Left cardiac atrium (tissue), 4 donors: ENCODE data around the gene PRR14. TPM values are rescaled to one million over a fixed set of nuclear protein-coding genes. Genes with fewer than 3 reads are reported as not detected.
"Not testable (repeated sequence)": the region's sequence is repeated elsewhere in the genome, so short reads cannot be mapped to it uniquely, and the experiment has no call there.

Experiments
- ATAC-seq, 2 donors: fragments of 200-7000 bp; cut with Tn5 transposase; one replicate each; pipeline ENCODE4 v1.9.1; 2020; ENCODE audit warnings: mild to moderate bottlenecking in 2 of 2, moderate library complexity in 2 of 2
- DNase-seq: peaks from one replicate; pipeline ENCODE4 v3.0.0-alpha.2; 2020
- intact Hi-C, 2 donors: fragments of 100-400 bp; cut with DNase I; formaldehyde crosslinking; loops; one replicate each; pipeline versions ENCODE4 v1.14.1 to v1.15.1; 2022 to 2023
- total RNA-seq, 2 donors: library from RNA; stranded (reverse); fragmentation: NEBNext Ultra II Directional; extraction: Animal tissue kit (Norgen Biotek cat#: 25700); gene quantifications; one replicate each; pipeline ENCODE4 v1.2.1, GENCODE V29; 2021
- donor health status: DM: no; HTN: yes; CAD: no.
- donor health status: DM: no; HTN: yes; CAD: no; lungs with severe emphysema.
- donor health status: DM: yes; HTN: yes; CAD: no.
- donor health status: Dilated cardiomyopathy.

PRR14 gene
- total RNA-seq, 2 donors from 2014 or later, result 23.7 to 24.0 TPM

GRCh38 chr16:30668393-30668792 is 17.6 kb downstream of the PRR14 start:
- intact Hi-C loops, result no loop called here
- DNase-seq, result no peak
- no peak for ATAC-seq

DNA sequence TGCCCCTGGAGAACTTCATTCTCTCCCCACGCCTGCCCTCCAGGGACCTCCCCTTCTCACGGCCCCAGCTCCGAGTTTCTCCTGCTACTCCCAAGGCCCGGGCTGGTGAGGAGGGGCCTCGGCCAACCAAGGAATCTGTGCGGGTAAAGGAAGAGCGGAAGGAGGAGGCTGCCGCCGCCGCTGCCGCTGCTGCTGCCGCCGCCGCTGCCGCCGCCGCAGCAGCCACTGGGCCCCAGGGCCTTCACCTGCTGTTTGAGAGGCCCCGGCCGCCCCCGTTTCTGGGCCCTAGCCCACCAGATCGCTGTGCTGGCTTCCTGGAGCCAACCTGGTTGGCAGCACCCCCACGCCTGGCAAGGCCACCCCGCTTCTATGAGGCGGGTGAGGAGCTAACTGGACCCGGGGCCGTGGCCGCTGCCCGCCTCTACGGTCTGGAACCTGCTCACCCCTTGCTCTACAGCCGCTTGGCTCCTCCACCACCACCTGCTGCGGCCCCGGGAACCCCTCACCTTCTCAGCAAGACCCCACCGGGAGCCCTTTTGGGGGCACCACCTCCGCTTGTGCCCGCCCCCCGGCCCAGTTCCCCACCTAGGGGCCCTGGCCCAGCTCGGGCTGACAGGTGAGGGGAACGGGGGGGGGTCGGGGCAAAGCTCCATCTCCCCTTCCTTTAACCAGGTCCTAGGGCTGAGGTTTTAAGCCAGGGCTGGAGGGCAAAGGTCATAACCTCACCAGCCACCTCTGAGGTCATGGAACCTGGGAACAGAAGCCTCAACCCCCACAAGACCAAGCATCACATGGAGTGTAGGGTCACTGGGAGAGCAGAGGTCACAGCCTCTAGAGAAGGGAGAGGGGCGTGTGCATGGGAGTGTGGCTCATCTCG is 18.5 kb downstream of the PRR14 start:
- intact Hi-C loops, result no loop called here
- no peak for DNase-seq
- no peak for ATAC-seq

- intact Hi-C loops, result no loop called here
- no peak for DNase-seq
- ATAC-seq, result no peak
These were observed 19.4 kb downstream of the PRR14 start for GRCh38 chr16:30669903-30670824.

DNA sequence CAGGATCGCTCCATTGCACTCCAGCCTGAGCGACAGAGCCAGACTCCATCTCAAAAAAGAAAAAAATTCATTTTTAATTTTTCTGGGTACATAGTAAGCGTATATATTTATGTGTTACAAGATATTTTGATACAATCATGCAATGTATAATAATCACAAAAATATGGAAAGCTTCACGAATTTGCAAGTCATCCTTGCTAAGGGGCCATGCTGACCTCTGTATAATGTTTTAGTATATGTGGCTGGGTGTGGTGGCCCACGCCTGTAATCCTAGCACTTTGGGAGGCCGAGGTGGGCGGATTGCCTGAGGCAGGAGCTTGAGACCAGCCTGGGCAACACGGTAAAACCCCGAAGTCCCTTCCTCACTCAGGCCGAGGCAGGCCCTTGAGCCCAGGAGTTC is 24.4 kb downstream of the PRR14 start:
- intact Hi-C loops, result no loop called here
- ATAC-seq (no peak), DNase-seq (no peak)

DNA sequence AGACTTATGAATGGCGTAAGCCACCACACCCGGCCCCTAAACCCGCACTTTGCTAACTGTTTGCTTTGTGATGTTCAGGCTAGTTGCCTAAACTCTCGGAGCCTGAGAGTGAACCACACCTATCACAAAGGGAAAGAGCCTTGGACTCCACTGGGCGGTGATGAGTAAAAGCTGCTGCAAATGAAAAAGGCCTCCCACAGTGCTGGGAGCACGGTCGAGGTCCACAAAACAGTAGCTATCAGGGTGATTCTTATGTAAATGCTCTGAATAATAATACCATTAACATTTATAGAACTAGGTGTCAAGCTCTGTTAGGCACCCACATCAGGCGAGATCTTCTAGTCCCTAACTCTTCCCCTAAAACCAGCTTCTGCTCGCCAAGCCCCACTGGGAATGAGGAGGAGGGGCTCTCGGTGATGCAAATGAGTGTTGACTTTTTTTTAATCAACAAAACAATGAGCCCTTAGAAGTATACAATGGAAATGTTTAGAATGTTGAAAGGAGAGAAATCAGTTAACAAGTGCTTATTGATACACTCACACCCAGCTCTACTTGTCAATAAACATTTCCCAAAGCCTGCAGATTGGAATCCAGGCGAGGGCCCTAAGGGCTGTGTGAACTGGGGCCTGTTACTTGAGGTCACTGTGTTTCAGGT is 27.3 kb downstream of the PRR14 start:
- DNase-seq, result no peak
- intact Hi-C loops, result no loop called here
- ATAC-seq, result no peak

GRCh38 chr16:30678586-30678970 is 27.8 kb downstream of the PRR14 start:
- DNase-seq (no peak), ATAC-seq (no peak)
- intact Hi-C loops, result no loop called here

- DNase-seq (no peak), ATAC-seq (no peak)
- intact Hi-C loops, result no loop called here
These were observed 29.6 kb downstream of the PRR14 start for GRCh38 chr16:30680326-30680725.

DNA sequence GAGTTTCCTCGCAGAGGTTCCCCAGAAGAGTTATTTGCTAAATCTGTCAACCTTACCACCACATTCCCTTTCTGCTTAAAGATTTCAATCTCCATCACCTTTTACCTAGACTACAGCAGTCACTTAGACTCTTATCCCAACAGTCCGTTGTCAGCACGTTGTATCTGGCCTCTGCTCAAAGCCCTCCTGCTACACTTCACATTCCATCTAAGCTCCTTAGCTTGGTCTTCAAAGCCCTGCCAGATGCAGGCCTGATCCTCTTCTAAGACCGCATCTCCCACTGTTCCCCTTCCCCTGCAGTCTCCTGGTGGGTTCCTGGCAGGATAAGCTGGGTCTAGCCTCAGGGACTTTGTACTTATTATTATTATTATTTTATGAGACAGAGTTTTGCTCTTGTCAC is 37.9 kb downstream of the PRR14 start:
- ATAC-seq (no peak), DNase-seq (no peak)
- intact Hi-C loops, result no loop called here

DNA sequence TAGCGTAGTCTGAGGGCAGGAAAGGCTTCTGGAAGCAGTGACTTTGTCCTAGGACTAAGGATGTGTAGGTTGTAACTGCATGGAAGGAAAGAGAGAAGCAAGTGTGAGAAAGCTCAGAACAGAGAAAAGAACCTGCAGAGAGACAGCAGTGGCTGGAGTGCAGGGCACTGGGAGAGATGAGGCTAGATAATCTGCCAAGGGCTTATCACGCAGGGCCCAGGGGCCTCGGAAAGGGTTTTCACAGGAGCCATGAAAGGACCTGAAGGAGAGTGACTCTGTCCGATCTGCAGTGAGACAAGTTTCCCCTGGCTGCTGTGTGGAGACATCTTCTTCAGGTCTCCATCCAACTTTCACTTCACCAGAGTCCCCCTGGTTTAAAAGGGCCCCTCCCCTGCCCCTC is 41.1 kb downstream of the PRR14 start:
- no peak for DNase-seq
- no peak for ATAC-seq
- intact Hi-C loops, result no loop called here

- no peak for ATAC-seq
- intact Hi-C loops, result no loop called here
- DNase-seq, result no peak
These were observed 41.8 kb downstream of the PRR14 start for GRCh38 chr16:30692396-30693064.

DNA sequence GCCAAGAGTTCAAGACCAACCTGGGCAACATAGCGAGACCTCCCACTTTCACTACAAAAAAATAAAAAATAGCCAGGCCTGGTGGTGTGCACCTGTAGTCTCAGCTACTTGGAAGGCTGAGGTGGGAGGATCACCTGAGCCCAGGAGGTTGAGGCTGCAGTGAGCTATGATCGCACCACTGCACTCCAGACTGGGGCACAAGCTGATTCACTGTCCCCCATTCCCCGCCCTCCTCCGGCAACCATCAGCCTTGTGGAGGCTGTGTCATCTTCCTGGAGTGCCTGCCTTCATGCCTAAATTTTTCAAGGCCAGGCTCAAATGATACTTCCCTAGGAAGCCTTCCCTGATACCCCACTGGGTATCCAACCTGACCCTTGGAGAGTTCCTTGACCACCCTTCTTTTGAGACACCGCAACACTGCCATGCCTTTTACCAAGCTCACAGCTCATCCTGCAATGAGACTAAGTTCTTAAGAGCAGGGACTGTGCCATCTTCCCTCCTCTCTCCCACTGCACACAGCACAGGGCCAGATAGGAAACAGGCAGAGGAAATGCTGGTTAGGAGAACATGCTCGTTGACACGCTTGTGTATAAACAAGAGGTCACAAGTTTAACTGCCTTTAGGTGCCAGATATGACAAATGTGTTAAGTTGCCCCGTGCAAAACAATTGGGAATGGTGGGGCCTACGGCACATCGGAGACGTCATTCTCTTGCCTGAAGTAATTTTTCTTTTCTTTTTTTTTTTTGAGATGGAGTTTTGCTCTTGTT is 44.4 kb downstream of the PRR14 start:
- ATAC-seq (no peak), DNase-seq (no peak)
- intact Hi-C loops, result no loop called here

DNA sequence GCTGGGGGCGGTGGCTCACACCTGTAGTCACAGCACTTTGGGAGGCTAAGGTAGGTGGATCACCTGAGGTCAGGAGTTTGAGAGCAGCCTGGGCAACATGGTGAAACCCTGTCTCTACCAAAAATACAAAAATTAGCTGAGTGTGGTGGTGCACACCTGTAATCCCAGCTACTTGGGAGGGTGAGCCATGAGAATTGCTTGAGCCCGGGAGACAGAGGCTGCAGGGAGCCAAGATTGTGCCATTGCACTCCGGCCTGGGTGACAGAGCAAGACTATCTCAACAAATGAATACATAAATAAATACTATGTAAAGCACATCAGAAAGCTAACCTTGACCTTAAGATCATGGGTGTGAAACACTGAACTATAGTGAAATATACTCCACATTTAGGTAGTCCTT is 45.9 kb downstream of the PRR14 start:
- intact Hi-C loops, DNase-seq, ATAC-seq: not testable (repeated sequence)

GRCh38 chr16:30697264-30698138 is 46.7 kb downstream of the PRR14 start:
- ATAC-seq (peak; percentile 93 to 95), DNase-seq (no peak)
- intact Hi-C loops, result no loop called here

DNA sequence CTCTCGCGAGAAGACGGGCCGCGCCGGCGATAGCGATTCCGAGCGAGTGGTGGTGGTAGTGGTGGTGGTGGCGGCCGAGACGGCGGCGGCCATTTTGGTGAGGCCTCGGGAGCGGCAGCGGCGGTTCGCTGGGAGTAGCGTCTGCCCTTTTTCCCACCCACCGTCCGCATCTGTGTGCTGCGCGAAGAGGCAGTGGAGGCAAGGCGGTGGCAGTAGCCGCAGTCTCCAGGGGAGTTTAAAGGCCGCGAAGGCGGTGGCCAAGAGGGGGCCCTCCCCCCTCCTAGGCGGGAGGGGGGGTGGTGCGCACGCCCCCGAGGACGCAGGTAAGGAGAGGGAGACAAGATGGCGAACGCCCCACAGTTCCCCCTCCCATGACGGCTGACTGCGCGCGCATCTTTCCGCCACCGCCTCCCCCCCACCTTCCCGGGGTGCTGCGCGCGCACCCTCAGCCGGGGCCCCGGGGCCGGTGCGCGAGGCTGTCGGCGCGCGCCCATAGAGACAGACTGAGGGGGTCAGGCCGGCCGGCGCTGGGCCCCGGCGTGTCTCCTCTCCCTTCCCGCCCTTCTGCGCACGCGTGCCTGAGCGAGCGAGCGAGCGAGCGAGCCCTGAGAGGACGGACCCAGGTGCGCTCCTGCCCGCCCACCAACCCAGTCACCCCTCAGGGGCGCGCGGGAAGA is 47.5 kb downstream of the PRR14 start:
- ATAC-seq (peak; percentile 88 to 92), DNase-seq (peak; percentile 99)
- intact Hi-C loops, result no loop called here

GRCh38 chr16:30698816-30699614 is 48.3 kb downstream of the PRR14 start, which contains the start of gene SRCAP:
Gene SRCAP (plus strand): TSS chr16:30699171. CDS start chr16:30700825, 1,654 bp downstream.
- intact Hi-C loops, result no loop called here
- DNase-seq (peak; percentile 90), ATAC-seq (peak; percentile 78 to 84)

DNA sequence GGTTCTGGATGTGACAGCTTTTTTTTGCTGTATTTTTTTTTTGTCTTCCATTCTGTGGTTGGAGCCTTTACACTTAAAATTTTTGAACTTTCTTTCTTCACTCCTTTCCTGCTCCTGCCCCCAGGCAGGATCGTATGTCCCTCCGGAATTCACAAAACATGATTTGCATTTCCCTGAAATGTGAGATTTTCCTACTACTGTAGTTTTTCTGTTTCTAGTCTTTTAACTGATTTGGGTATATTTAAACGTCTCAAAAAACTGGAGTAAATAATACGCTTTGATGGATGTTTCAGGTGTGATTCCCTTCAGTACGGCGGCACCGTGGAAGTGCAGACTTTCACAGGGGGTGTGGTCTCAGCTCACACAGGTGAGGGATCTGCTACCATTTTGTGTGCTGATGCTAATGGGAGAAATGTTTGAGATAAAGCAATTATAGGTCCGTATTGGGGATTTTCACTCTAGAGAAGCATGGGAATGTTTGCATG is 48.9 kb downstream of the PRR14 start:
- intact Hi-C loops, result no loop called here
- DNase-seq (no peak), ATAC-seq (no peak)
